Activated T-cell treated with anti-CD3 and anti-CD28 coated beads, Interleukin-2, amount 50 U/mL, for 72 hours (primary cell): ENCODE measurements around the gene NUDT16L1. TPM values are rescaled to one million over a fixed set of nuclear protein-coding genes. Genes with fewer than 3 reads are reported as not detected.

Experiments used
- ATAC-seq, 2 donors: fragments of 150-1000 bp; cut with Tn5 transposase; replicated peaks in 1 of 2; 2 replicates each; pipeline ENCODE4 v1.10.0; 2021; ENCODE audit warnings: moderate library complexity in 2 of 2, mild to moderate bottlenecking in 1 of 2
- DNase-seq, 2 donors: peaks; one replicate each; pipeline ENCODE4 v3.0.0; 2021 to 2022; ENCODE audit warnings: mixed read lengths in 1 of 2
- H3K27ac Mint-ChIP-seq: one replicate; pipeline ENCODE4 v1.8.0; 2022; ENCODE audit warnings: mild to moderate bottlenecking, moderate library complexity, mixed read lengths
- H3K27me3 Mint-ChIP-seq: one replicate; pipeline ENCODE4 v1.8.0; 2022; ENCODE audit warnings: low read depth, mixed read lengths
- H3K36me3 Mint-ChIP-seq, 2 donors: one replicate each; pipeline ENCODE4 v1.8.0; 2022; ENCODE audit warnings: mixed read lengths in 2 of 2, mild to moderate bottlenecking in 1 of 2; ENCODE audit not compliant: insufficient read depth in 2 of 2
- H3K4me1 Mint-ChIP-seq: one replicate; pipeline ENCODE4 v1.8.0; 2022; ENCODE audit warnings: low read depth, mixed read lengths
- H3K4me3 Mint-ChIP-seq, 2 donors: one replicate each; pipeline ENCODE4 v1.8.0; 2022; ENCODE audit warnings: mild to moderate bottlenecking in 2 of 2, mixed read lengths in 2 of 2, moderate library complexity in 2 of 2
- H3K9me3 Mint-ChIP-seq, 2 donors: one replicate each; pipeline ENCODE4 v1.8.0; 2022; ENCODE audit warnings: mixed read lengths in 2 of 2
- total RNA-seq, 2 donors: library from RNA; stranded (reverse); gene quantifications; one replicate each; pipeline ENCODE4 v1.2.3, GENCODE V29; 2022

The NUDT16L1 gene
- total RNA-seq, 2 donors from 2014 or later = 22.8 to 28.0 TPM

DNA sequence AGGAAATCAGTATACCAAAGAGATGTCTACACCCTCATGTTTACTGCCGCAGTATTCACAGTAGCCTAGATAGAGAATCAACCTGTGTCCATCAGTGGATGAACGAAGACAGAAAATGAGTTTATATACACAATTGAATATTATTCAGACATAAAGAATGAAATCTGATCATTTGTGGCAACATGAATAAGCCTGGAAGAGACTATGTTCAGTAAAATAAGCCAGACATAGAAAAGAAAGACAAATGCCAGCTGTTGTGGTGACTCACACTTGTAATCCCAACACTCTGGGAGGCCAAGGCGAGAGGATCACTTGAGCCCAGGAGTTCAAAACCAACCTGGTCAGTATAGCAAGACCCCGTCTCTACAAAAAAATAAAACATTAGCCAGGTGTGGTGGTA, 16.1 kb downstream of the NUDT16L1 start:
- DNase-seq (no peak), ATAC-seq (no peak)
- Mint-ChIP-seq H3K36me3 (peaks cover 3 to 15% of the 10 kb centered on the region in 2 donors), H3K4me3 (no peak overlapping the region), H3K9me3 (no peaks in the 10 kb centered on the region), H3K27me3 (no peaks in the 10 kb centered on the region), H3K27ac (no peak overlapping the region), H3K4me1 (no peaks in the 10 kb centered on the region)

DNA sequence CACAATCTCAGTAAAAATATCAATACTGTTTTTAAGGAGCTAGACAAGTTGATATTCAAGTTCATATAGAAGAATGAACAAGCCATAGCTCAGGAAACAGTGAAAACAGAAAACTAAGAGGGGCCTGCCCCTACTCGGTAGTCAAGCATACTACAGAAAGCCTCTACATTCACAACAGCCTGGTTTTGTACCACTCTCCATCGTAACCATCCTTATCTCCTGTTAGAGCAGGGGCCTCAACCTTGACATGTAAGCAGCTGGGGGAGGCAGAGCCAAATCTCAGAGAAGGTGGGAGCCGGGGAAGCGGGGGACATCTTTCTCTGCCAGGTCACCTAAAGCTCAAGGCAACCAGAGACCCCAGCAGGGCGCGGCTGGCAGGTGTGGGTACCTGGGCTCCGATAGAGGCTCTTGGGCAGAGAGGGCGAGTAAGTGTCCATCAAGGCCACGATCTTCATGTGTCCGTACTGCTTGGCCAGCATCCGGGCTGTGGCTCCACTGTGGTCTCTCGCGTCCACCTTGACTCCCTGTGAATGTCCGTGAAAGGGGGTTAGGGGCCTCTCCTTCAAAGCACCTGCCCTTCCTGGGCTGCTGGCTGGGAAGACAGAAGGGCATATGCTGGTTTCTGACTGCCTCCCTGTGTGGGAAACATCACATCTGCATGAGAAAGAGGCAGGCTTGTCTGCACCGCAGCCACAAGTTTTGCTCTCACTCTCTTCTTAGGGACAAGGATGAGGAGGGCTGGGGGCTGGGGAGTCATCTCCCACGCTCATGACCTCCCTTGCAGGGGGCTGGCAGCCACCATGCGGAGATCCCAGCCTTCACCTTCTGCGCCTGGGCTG, 20.5 kb downstream of the NUDT16L1 start:
- DNase-seq = no peak
- Mint-ChIP-seq H3K27ac (no peak overlapping the region), H3K4me3 (no peak overlapping the region), H3K9me3 (no peaks in the 10 kb centered on the region), H3K36me3 (peaks cover 0 to 8% of the 10 kb centered on the region in 2 donors), H3K4me1 (no peaks in the 10 kb centered on the region), H3K27me3 (no peaks in the 10 kb centered on the region)
- ATAC-seq = no peak

DNA sequence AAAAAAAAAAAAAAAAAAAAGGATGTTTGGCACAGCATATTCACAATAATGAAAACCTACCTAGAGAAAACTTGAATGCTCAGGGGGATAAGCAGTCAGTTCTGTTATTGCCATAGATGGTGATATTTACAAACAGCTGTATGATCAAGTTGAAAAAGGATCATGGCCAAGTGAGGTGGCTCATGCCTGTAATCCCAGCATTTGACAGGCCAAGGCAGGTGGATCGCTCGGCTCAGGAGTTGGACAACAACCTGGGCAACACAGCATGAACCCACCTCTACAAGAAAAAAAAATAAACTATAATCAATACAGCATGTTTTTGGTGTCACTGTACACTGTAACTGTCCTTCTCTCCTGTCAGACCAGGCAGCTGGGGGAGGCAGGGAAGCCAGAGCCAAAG, 21.6 kb downstream of the NUDT16L1 start:
- no peaks in the 10 kb centered on the region for H3K9me3 Mint-ChIP-seq
- H3K36me3 Mint-ChIP-seq = peaks cover 0 to 3% of the 10 kb centered on the region in 2 donors
- H3K4me3 Mint-ChIP-seq = no peak overlapping the region
- ATAC-seq = no peak
- no peaks in the 10 kb centered on the region for H3K27me3 Mint-ChIP-seq
- no peak overlapping the region for H3K27ac Mint-ChIP-seq
- H3K4me1 Mint-ChIP-seq = no peaks in the 10 kb centered on the region
- no peak for DNase-seq

DNA sequence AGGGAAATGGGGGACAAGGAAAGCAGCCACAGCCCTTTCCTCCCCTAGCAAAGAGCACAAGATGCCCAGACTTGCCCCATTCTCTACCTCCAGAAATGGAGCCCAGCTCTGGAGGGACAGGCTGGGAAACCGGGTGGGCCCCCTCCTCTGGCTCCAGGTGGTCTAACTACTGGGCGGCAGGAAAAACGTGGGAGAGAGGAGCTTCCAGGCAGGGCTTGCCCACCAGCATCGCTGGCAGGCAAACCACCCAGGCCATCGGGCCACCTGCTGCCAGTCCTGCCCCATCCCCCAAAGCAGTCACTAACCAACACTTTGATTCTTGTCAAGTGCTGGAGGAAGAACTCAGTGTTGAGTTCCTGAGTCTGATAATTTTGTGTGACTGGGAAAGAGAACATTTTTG, 25.1 kb downstream of the NUDT16L1 start:
- H3K4me1 Mint-ChIP-seq = no peaks in the 10 kb centered on the region
- no peak overlapping the region for H3K27ac Mint-ChIP-seq
- H3K27me3 Mint-ChIP-seq = no peaks in the 10 kb centered on the region
- H3K36me3 Mint-ChIP-seq = peaks cover 0 to 1% of the 10 kb centered on the region in 2 donors
- H3K9me3 Mint-ChIP-seq = no peaks in the 10 kb centered on the region
- no peak for DNase-seq
- H3K4me3 Mint-ChIP-seq = no peak overlapping the region
- ATAC-seq = no peak

DNA sequence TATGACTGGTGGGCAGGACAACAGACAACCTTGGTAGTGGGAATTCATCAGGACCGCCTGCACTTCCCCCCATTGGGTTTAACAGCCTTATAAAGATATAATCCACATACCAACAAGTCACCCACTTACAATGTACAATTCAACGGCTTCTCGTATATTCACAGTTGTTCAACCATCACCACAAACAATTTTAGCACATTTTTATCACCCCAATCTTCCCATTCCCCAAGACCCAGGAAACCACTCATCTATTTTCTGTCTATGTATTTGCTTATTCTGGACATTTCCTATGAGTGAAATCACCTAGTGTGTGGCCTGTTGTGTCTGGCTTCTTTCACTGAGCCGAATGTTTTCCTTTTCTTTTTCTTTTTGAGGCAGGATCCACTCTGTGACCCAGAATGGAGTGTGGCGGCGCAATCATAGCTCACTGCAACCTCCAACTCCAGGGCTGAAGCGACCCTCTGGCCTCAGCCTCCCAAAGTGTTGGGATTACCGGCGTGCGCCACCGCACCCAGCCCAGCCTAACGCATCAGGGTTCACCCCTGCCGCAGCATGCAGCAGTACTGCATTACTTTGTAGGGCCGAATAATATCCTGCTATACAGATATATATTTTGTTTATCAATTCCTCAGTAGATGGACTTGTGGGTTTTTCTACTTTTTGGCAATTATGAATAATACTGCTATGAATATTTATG, 29.9 kb downstream of the NUDT16L1 start:
- no peak for DNase-seq
- Mint-ChIP-seq H3K4me3 (no peak overlapping the region), H3K36me3 (peaks cover 0 to 1% of the 10 kb centered on the region in 2 donors), H3K9me3 (no peaks in the 10 kb centered on the region), H3K27ac (no peak overlapping the region), H3K4me1 (no peaks in the 10 kb centered on the region), H3K27me3 (no peaks in the 10 kb centered on the region)
- ATAC-seq = no peak

DNA sequence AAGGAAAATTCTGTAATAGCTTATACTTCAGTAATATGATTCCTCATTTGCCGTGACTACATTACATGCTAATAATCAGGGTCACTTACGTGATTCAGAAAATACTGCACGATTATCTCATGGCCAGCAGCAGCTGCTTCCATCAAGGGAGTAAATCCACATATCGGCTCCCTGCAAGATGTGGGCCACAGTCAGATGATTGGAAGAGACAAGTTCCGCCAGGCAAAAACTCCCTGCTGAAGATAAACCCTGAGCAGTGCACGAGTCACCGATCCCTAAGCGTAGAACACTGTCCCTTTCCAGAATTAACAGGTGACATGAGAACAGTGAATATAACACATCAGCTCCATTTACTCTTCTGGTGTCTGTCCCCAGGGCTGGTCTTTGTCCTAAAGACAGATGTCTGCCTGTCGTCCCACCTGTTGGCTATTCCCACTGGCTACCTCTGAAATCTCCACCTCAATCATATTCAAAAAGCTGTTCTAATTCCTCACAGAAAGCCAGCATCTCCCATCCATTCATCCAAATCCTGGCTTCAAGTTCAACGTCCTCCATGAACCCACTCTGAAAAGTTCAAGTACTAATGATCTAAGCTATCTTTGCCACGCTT, 31.4 kb downstream of the NUDT16L1 start:
- Mint-ChIP-seq H3K36me3 (peaks cover 0 to 1% of the 10 kb centered on the region in 2 donors), H3K9me3 (no peaks in the 10 kb centered on the region), H3K27me3 (no peaks in the 10 kb centered on the region), H3K4me3 (no peak overlapping the region), H3K27ac (no peak overlapping the region), H3K4me1 (no peaks in the 10 kb centered on the region)
- no peak for DNase-seq
- ATAC-seq = no peak

DNA sequence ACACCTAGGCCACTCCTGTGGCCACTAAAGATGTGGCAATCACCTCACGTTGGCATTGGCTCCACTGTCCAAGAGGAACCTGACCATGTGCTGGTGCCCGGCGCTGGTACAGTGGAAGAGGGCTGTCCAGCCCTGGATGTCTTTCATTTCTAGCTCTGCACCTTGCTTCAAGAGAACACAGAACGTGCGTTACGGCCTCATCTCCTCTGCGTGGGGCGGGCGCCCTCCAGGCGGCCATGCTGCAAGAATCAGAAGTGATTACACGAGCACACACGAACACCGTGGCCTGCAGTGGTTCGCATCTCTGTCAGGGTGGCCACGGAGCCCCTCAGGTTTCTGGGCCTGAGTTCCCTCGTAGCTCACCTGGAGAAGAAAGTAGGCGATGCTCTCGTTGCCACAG, 33.3 kb downstream of the NUDT16L1 start:
- Mint-ChIP-seq H3K9me3 (no peaks in the 10 kb centered on the region), H3K36me3 (peaks cover 0 to 5% of the 10 kb centered on the region in 2 donors), H3K4me3 (no peak overlapping the region), H3K27ac (no peak overlapping the region), H3K27me3 (no peaks in the 10 kb centered on the region), H3K4me1 (no peaks in the 10 kb centered on the region)
- DNase-seq (no peak), ATAC-seq (no peak)

DNA sequence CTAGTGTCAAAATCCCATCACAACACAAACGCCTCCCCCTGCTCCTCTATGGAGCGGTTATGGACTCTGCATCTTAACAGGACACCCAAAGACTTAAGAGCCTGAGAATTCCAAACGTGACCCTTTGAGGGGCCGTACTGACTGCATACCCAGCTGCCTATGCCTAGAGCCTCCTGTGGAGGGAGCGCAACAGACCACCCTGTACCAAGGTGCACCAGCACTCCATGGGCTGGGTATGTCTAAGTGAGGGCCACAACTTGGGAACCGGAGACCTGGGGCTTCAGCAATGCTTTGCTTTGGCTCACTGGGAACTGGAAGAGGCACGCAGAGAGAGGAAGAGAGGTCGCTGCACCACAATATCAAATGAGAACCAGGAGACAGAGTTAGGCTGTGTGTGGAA, 35.3 kb downstream of the NUDT16L1 start:
- Mint-ChIP-seq H3K27ac (no peak overlapping the region), H3K27me3 (no peaks in the 10 kb centered on the region), H3K4me1 (peaks cover 16% of the 10 kb centered on the region), H3K36me3 (peaks cover 0 to 3% of the 10 kb centered on the region in 2 donors), H3K9me3 (no peaks in the 10 kb centered on the region), H3K4me3 (no peak overlapping the region)
- ATAC-seq = no peak
- no peak for DNase-seq

DNA sequence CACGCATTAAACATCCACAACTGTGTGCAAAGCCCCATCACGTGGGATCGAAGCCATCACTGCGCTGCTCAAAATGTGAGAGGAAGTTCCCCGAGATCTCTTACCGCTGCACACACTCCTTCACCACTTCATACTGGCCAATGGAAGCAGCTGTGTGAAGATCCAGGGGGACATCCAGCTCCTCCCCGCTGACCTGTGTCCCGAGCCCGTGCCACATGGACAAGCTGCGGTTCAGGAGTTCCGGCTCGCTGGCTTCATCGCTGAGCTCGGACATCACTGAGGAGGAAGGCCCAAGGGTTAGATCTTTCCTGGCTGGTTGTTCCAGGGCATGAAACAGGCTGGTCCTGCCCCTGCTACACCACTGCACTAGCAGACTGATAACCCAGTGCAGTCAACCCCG, 36.5 kb downstream of the NUDT16L1 start:
- no peak for ATAC-seq
- Mint-ChIP-seq H3K4me3 (no peak overlapping the region), H3K36me3 (peaks cover 0 to 3% of the 10 kb centered on the region in 2 donors)

DNA sequence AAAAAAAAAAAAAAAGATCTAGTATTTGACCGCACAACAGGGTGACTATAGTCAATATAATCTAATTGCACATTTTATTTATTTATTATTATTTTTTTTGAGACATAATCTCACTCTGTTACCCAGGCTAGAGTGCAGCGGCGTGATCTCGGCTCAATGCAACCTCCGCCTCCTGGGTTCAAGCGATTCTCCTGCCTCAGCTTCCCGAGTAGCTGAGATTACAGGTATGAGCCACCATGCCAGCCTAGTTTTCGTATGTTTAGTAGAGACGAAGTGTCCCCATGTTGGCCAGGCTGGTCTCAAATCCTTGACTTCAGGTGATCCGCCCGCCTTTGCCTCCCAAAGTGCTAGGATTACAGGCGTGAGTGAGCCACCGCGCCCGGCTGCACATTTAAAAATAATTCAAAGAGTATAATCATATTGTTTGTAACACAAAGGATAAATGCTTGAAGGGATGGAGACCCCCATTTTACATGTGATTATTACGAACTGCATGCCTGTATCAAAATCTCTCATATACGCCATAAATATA, 39.9 kb downstream of the NUDT16L1 start:
- no peaks in the 10 kb centered on the region for H3K9me3 Mint-ChIP-seq
- peaks cover 25% of the 10 kb centered on the region for H3K4me1 Mint-ChIP-seq
- no peak for ATAC-seq
- H3K36me3 Mint-ChIP-seq = peaks cover 0 to 3% of the 10 kb centered on the region in 2 donors
- H3K27ac Mint-ChIP-seq = peak overlapping the region; percentile 58
- DNase-seq = no peak
- H3K27me3 Mint-ChIP-seq = no peaks in the 10 kb centered on the region
- peak overlapping the region; percentile 87 to 97 for H3K4me3 Mint-ChIP-seq

More for the DNA sequence above, 36.5 kb downstream of the NUDT16L1 start:
- H3K27me3 Mint-ChIP-seq = no peaks in the 10 kb centered on the region
- no peak overlapping the region for H3K27ac Mint-ChIP-seq
- peaks cover 17% of the 10 kb centered on the region for H3K4me1 Mint-ChIP-seq
- no peaks in the 10 kb centered on the region for H3K9me3 Mint-ChIP-seq
- no peak for DNase-seq

DNA sequence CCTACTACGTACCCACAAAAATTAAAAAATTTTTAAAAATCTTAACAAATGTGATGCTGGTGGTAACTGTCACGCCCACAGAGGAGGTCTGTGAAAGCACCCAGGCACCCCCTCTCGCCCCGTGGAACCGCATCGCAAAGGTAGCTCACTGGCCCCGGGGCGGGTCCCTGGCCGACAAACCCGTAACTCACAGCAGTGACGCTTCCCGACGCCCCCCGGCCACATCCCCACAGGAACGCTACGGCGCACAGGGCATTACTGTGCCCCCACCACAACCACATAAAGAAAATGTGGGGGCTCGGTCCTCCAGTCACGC, 40.3 kb downstream of the NUDT16L1 start:
- peak overlapping the region; percentile 87 to 97 for H3K4me3 Mint-ChIP-seq
- H3K27ac Mint-ChIP-seq = peak overlapping the region; percentile 58
- peak in 1 of 2 donors; percentile 12 for ATAC-seq
- peaks cover 0 to 3% of the 10 kb centered on the region in 2 donors for H3K36me3 Mint-ChIP-seq
- peak in 1 of 2 donors; percentile 31 for DNase-seq
- H3K4me1 Mint-ChIP-seq = peaks cover 25% of the 10 kb centered on the region
- H3K27me3 Mint-ChIP-seq = no peaks in the 10 kb centered on the region
- H3K9me3 Mint-ChIP-seq = no peaks in the 10 kb centered on the region

DNA sequence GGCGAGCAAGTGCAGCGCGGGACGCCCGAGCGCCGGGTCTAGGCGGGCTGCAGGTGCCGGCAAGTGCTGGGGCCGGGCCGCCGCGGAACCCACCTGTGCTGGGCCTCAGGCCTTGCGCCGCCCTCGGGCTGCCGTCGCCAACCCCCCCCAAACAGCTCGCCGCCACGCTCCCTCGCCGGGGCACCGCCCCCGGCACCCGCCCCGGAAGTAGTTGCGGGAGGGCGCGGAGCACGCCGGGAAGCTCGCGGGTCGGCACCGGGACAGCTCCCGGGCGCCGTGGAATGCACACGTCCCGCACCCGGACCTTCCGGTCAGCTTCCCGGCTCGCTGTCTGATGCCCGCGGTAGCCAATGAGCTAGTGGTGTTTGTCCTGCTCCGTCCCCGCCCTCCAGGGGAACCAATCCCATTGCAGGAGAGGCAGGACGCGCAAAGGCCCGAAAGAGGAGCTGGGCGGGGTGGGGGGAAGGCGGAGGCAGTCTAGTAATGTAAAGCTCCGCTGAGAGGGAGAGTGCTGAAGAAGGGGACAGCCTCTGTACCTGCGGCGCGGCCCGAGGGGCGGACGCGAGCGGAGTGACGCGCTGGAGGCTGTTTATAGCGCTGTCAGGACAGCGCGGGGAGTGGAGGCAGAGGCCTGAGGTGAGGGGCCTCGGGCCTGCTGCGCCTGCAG, 40.8 kb downstream of the NUDT16L1 start, which contains the start of the genes ANKS3 and DNAAF8:
Gene ANKS3, minus strand, starts transcription at position 209 of the 667 bp plus-strand sequence. CDS start 4,122 bp downstream, outside the sequence.
Gene DNAAF8, plus strand, starts transcription at position 475 of the 667 bp plus-strand sequence. CDS start 1,978 bp downstream, outside the sequence.
- Mint-ChIP-seq H3K27me3 (no peaks in the 10 kb centered on the region), H3K4me1 (peaks cover 25% of the 10 kb centered on the region), H3K9me3 (no peaks in the 10 kb centered on the region), H3K36me3 (peaks cover 0 to 3% of the 10 kb centered on the region in 2 donors), H3K27ac (peak within 1 kb of the TSS; percentile 58), H3K4me3 (peak within 1 kb of the TSS; percentile 87 to 97)
- peak; percentile 85 to 86 for ATAC-seq
- peak; percentile 87 to 89 for DNase-seq
